ENCODE results near the gene ANKRD33B. TPM values are rescaled to one million over a fixed set of nuclear protein-coding genes. Genes with fewer than 3 reads are reported as not detected.
"Not testable (repeated sequence)": the region's sequence is repeated elsewhere in the genome, so short reads cannot be mapped to it uniquely, and the experiment has no call there.

The ANKRD33B gene
- total RNA-seq, 1 donor from 2014 or later: 4.0 TPM

DNA sequence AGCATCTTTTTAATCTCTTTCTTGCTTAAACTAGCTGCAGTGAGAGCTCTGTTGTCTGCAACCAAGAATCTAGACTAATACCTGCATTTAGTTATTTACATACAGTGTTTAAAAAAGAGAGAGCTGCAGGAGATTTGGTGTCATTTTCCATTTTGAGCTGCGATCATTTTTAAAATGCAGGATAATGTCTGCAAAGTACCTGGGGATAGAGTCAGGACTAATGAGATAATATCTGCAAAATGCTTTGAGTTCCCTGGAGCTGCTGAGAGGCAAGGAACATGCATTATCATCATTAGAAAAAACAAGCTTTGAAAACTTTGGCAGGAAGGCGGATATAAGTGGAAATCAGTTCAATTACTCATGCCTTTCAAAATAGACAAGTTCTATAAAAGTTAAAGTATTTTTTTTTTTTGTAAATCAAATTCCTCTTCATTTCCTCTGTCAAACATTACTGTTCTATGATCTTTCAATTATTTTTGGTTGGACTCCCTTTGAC lies 21.8 kb upstream of the ANKRD33B start:
- Mint-ChIP-seq H3K4me3 (ENCODE audit: unreplicated experiment) (no peak overlapping the region), H3K9me3 (ENCODE audit: low read depth) (no peaks in the 10 kb centered on the region), H3K27me3 (ENCODE audit: low read depth) (peaks cover 7% of the 10 kb centered on the region), H3K36me3 (ENCODE audit: low read depth) (no peaks in the 10 kb centered on the region), H3K27ac (ENCODE audit: unreplicated experiment) (peak overlapping the region; percentile 32), H3K4me1 (ENCODE audit: low read depth) (peaks cover 11% of the 10 kb centered on the region)
- no peak for DNase-seq (ENCODE audit: low spot score)
- TF ChIP-seq, protein P1, sequence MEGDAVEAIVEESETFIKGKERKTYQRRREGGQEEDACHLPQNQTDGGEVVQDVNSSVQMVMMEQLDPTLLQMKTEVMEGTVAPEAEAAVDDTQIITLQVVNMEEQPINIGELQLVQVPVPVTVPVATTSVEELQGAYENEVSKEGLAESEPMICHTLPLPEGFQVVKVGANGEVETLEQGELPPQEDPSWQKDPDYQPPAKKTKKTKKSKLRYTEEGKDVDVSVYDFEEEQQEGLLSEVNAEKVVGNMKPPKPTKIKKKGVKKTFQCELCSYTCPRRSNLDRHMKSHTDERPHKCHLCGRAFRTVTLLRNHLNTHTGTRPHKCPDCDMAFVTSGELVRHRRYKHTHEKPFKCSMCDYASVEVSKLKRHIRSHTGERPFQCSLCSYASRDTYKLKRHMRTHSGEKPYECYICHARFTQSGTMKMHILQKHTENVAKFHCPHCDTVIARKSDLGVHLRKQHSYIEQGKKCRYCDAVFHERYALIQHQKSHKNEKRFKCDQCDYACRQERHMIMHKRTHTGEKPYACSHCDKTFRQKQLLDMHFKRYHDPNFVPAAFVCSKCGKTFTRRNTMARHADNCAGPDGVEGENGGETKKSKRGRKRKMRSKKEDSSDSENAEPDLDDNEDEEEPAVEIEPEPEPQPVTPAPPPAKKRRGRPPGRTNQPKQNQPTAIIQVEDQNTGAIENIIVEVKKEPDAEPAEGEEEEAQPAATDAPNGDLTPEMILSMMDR (IDR thresholded peaks at IDR 0.05): no peak

DNA sequence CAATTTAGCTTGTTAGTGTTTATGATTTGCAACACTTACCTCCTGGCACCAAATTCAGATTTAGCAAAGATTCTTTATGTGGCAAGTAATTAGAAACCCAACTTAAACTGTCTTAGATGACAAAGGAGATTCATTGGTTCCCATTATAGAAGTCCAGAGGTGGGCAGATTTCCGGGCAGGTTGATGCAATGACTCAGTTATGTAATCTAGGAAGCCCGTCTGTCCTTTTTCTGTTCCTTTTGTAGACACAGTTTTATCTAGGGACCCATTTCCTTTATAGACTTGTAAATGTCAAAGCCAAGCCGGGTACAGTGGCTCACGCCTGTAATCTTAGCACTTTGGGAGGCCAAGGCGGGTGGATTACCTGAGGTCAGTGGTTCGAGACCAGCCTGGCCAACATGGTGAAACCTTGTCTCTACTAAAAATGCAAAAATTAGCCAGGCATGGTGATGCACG lies 20.3 kb upstream of the ANKRD33B start:
- H3K9me3 Mint-ChIP-seq (ENCODE audit: low read depth): no peaks in the 10 kb centered on the region
- TF ChIP-seq, protein P1 (IDR thresholded peaks at IDR 0.05): no peak
- H3K27ac Mint-ChIP-seq (ENCODE audit: unreplicated experiment): no peak overlapping the region
- no peaks in the 10 kb centered on the region for H3K36me3 Mint-ChIP-seq (ENCODE audit: low read depth)
- DNase-seq (ENCODE audit: low spot score): peak; percentile 14
- peaks cover 7% of the 10 kb centered on the region for H3K4me1 Mint-ChIP-seq (ENCODE audit: low read depth)
- no peak overlapping the region for H3K4me3 Mint-ChIP-seq (ENCODE audit: unreplicated experiment)
- peaks cover 5% of the 10 kb centered on the region for H3K27me3 Mint-ChIP-seq (ENCODE audit: low read depth)

DNA sequence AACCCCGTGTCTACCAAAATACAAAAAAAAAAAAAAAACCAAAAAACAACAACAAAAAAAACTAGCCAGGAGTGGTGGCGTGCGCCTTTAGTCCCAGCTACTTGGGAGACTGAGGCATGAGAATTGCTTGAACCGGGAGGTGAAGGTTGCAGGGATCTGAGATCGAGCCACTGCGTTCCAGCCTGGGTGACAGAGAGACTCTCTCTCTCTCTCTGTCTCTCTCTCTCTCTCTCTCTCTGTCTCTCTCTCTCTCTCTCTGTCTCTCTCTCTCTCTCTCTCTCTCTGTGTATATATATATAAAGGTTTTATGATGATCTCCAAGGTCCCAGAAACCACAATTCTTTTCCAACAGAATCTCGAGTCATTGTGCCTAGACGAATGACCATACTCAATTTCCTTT lies 18.8 kb upstream of the ANKRD33B start:
- peak; percentile 18 for DNase-seq (ENCODE audit: low spot score)
- H3K4me1 Mint-ChIP-seq (ENCODE audit: low read depth): peaks cover 9% of the 10 kb centered on the region
- no peaks in the 10 kb centered on the region for H3K9me3 Mint-ChIP-seq (ENCODE audit: low read depth)
- no peak overlapping the region for H3K4me3 Mint-ChIP-seq (ENCODE audit: unreplicated experiment)
- TF ChIP-seq, protein P1 (IDR thresholded peaks at IDR 0.05): no peak
- H3K27me3 Mint-ChIP-seq (ENCODE audit: low read depth): peaks cover 5% of the 10 kb centered on the region
- no peaks in the 10 kb centered on the region for H3K36me3 Mint-ChIP-seq (ENCODE audit: low read depth)
- no peak overlapping the region for H3K27ac Mint-ChIP-seq (ENCODE audit: unreplicated experiment)

DNA sequence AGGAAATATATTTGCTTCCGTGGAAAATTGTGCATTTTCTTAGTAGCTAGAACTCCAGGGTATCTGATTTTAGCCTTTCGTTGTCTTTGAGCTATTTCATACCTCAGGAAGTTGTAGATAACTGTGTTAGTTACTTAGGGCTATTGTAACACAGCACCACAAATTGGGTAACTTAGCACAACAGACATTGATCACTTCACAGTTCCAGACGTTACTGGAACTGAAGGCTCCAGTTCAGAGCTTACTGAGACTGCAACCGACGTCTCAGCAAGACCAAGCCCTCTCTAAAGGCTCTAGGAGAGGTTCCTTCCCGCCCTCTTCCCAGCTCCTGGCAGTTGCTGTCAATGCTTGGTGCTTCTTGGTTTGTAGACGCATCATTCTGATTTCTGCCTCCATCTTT lies 17.7 kb upstream of the ANKRD33B start:
- peak; percentile 2 for DNase-seq (ENCODE audit: low spot score)
- H3K27ac Mint-ChIP-seq (ENCODE audit: unreplicated experiment): no peak overlapping the region
- H3K9me3 Mint-ChIP-seq (ENCODE audit: low read depth): no peaks in the 10 kb centered on the region
- no peak overlapping the region for H3K4me3 Mint-ChIP-seq (ENCODE audit: unreplicated experiment)
- H3K36me3 Mint-ChIP-seq (ENCODE audit: low read depth): no peaks in the 10 kb centered on the region
- H3K27me3 Mint-ChIP-seq (ENCODE audit: low read depth): peaks cover 5% of the 10 kb centered on the region
- TF ChIP-seq, protein P1 (IDR thresholded peaks at IDR 0.05): no peak
- peaks cover 20% of the 10 kb centered on the region for H3K4me1 Mint-ChIP-seq (ENCODE audit: low read depth)

DNA sequence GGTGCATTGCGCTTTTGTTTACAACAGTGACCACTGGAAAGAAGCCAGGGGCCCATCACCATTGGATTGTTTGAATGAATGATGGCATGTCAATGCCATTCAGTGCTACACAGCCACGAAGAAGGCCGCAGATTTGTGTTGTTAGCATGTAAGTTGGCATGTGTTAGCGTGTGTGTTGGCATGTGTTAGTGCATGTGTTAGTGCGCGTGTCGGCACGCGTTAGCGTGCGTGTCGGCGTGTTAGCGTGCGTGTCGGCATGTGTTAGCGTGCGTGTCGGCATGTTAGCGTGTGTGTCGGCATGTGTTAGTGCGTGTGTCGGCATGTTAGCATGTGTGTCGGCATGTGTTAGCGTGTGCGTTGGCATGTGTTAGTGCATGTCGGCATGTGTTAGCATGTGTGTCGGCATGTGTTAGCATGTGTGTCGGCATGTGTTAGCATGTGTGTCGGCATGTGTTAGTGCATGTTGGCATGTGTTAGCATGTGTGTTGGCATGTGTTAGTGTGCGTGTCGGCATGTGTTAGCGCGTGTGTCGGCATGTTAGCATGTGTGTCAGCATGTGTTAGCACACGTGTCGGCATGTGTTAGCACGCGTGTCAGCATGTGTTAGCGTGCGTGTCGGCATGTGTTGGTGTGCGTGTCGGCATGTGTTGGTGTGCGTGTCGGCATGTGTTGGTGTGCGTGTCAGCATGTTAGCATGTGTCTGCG lies 15.3 kb upstream of the ANKRD33B start:
- TF ChIP-seq, protein P1 (IDR thresholded peaks at IDR 0.05): no peak
- peak; percentile 49 for DNase-seq (ENCODE audit: low spot score)
- Mint-ChIP-seq H3K27ac (ENCODE audit: unreplicated experiment) (no peak overlapping the region), H3K4me3 (ENCODE audit: unreplicated experiment) (no peak overlapping the region), H3K4me1 (ENCODE audit: low read depth) (peaks cover 36% of the 10 kb centered on the region), H3K9me3 (ENCODE audit: low read depth) (no peaks in the 10 kb centered on the region), H3K27me3 (ENCODE audit: low read depth) (peaks cover 5% of the 10 kb centered on the region), H3K36me3 (ENCODE audit: low read depth) (no peaks in the 10 kb centered on the region)

DNA sequence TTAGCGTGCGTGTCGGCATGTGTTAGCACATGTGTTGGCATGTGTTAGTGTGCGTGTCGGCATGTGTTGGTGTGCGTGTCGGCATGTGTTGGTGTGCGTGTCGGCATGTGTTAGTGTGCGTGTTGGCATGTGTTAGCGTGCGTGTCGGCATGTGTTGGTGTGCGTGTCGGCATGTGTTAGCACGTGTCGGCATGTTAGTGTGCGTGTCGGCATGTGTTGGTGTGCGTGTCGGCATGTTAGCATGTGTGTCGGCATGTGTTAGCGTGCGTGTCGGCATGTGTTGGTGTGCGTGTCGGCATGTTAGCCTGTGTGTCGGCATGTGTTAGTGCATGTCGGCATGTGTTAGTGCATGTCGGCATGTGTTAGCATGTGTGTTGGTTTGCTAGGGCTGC lies 14.8 kb upstream of the ANKRD33B start:
- H3K4me3 Mint-ChIP-seq (ENCODE audit: unreplicated experiment); H3K27ac Mint-ChIP-seq (ENCODE audit: unreplicated experiment); H3K9me3 Mint-ChIP-seq (ENCODE audit: low read depth); H3K27me3 Mint-ChIP-seq (ENCODE audit: low read depth); H3K36me3 Mint-ChIP-seq (ENCODE audit: low read depth): not testable (repeated sequence)
- H3K4me1 Mint-ChIP-seq (ENCODE audit: low read depth): peaks cover 37% of the 10 kb centered on the region
- DNase-seq (ENCODE audit: low spot score): peak; percentile 42

All from chondrocyte (in vitro differentiated cells).